Gastrocnemius medialis (tissue), 4 donors: ENCODE measurements around the gene AGAP1. TPM values are rescaled to one million over a fixed set of nuclear protein-coding genes. Genes with fewer than 3 reads are reported as not detected.
A peak's percentile ranks its signal among the peaks of the same experiment; 100 is the strongest.

ENCODE experiments used
- ATAC-seq, 2 donors: fragments of 150-250 bp; one replicate each; pipeline ENCODE4 v1.9.1; 2016
- DNase-seq, 2 donors: peaks; one replicate each; pipeline ENCODE4 v3.0.0-alpha.2; 2019
- H3K27ac ChIP-seq, 4 donors: fragments of 200-600 bp; sonication (generic); 1 replicate in 1 of 4; 2 replicates in 3 of 4; pipeline ENCODE4 v1.5.1; 2016 to 2018; ENCODE audit warnings: mild to moderate bottlenecking in 2 of 4, moderate library complexity in 1 of 4
- H3K27me3 ChIP-seq, 3 donors: fragments of 200-600 bp; sonication (generic) in 2 of 3; 1 replicate in 1 of 3; 2 replicates in 2 of 3; pipeline versions ENCODE4 v1.5.1 to v1.6.0; 2016 to 2019; ENCODE audit warnings: mild to moderate bottlenecking in 1 of 3, moderate library complexity in 1 of 3
- H3K36me3 ChIP-seq, 2 donors: fragments of 200-600 bp; sonication (generic) in 1 of 2; one replicate each; pipeline ENCODE4 v1.5.1; 2017 to 2018
- H3K4me1 ChIP-seq, 2 donors: fragments of 200-600 bp; sonication (generic) in 1 of 2; one replicate each; pipeline ENCODE4 v1.5.1; 2016 to 2017; ENCODE audit warnings: mild to moderate bottlenecking in 2 of 2
- H3K4me3 ChIP-seq, 4 donors: fragments of 200-600 bp; sonication (generic) in 3 of 4; 1 replicate in 1 of 4; 2 replicates in 3 of 4; pipeline ENCODE4 v1.5.1; 2016 to 2019; ENCODE audit warnings: mild to moderate bottlenecking in 2 of 4
- H3K9me3 ChIP-seq, 3 donors: fragments of 200-600 bp; sonication (generic) in 2 of 3; 1 replicate in 1 of 3; 2 replicates in 2 of 3; pipeline ENCODE4 v1.5.1; 2016 to 2019
- POLR2A ChIP-seq, 2 donors: fragments of 450-650 bp; IDR thresholded peaks; one replicate each; pipeline ENCODE4 v1.6.1; 2017; ENCODE audit warnings: antibody characterized with exemption in 2 of 2, mild to moderate bottlenecking in 2 of 2, moderate library complexity in 2 of 2
- in situ Hi-C, 4 donors: fragments of 200-750 bp; cut with MboI; loops; one replicate each; pipeline versions ENCODE4 v1.15.0 to v1.8.0; 2017; ENCODE audit warnings: low sequenced_read_pairs in 4 of 4
- intact Hi-C: fragments of 100-400 bp; cut with DNase I; formaldehyde crosslinking; loops from one replicate; pipeline ENCODE4 v1.15.1; 2023; ENCODE audit warnings: low total_unique reads
- total RNA-seq, 4 donors: library from RNA; depleted of rRNA; stranded (reverse); fragments of >200 nt; gene quantifications; one replicate each; pipeline versions ENCODE4 v1.1.0 to v1.2.3, GENCODE V29; 2016
- TF ChIP-seq, protein P1 (sequence below), 5 experiments: fragments of 450-650 bp in 3 of 5; fragments of 200-600 bp in 2 of 5; sonication (generic) in 2 of 5; IDR thresholded peaks in 4 of 5; conservative IDR thresholded peaks in 1 of 5; 1 replicate in 4 of 5; 2 replicates in 1 of 5; pipeline ENCODE4 v1.5.1; 2016 to 2019; ENCODE audit warnings: antibody characterized with exemption in 5 of 5, mild to moderate bottlenecking in 3 of 5, moderate library complexity in 3 of 5

AGAP1 gene
- total RNA-seq, 4 donors from 2014 or later, result 8.5 to 26.8 (median 14.4) TPM

DNA sequence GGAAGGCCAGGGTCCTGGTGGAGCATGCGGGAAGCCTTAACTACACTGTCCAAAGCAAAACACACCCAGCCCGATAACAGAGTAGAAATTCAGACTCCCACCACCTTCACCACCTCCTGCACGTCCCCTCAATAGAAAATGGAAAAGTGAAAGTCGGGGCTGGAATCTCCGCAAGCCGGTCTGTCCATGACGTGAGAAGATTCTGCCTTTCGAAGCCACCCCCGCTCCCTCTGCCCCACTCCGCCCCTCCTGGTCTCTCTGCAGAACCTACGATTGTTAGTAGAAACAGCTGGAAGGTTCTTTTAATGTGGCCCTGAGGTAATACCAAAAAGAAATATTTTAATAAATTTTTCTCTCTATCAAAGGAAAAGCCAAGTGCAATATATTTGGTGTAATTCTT lies 558.0 kb downstream of the AGAP1 start:
- no peak for DNase-seq
- H3K9me3 ChIP-seq, result no peaks in the 10 kb centered on the region
- no peak overlapping the region for H3K4me3 ChIP-seq
- in situ Hi-C loops (no loop called here), intact Hi-C loops (no loop called here)
- H3K36me3 ChIP-seq, result no peaks in the 10 kb centered on the region
- ATAC-seq, result no peak
- H3K27me3 ChIP-seq, result no peaks in the 10 kb centered on the region
- peaks cover 0 to 9% of the 10 kb centered on the region in 2 donors for H3K4me1 ChIP-seq
- H3K27ac ChIP-seq, result no peak overlapping the region
- TF ChIP-seq POLR2A (IDR thresholded peaks at IDR 0.05), result no peak
- TF ChIP-seq, protein P1, sequence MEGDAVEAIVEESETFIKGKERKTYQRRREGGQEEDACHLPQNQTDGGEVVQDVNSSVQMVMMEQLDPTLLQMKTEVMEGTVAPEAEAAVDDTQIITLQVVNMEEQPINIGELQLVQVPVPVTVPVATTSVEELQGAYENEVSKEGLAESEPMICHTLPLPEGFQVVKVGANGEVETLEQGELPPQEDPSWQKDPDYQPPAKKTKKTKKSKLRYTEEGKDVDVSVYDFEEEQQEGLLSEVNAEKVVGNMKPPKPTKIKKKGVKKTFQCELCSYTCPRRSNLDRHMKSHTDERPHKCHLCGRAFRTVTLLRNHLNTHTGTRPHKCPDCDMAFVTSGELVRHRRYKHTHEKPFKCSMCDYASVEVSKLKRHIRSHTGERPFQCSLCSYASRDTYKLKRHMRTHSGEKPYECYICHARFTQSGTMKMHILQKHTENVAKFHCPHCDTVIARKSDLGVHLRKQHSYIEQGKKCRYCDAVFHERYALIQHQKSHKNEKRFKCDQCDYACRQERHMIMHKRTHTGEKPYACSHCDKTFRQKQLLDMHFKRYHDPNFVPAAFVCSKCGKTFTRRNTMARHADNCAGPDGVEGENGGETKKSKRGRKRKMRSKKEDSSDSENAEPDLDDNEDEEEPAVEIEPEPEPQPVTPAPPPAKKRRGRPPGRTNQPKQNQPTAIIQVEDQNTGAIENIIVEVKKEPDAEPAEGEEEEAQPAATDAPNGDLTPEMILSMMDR (IDR thresholded peaks at IDR 0.05 in 4 of 5, conservative IDR thresholded peaks at IDR 0.05 in 1 of 5), result no peak

DNA sequence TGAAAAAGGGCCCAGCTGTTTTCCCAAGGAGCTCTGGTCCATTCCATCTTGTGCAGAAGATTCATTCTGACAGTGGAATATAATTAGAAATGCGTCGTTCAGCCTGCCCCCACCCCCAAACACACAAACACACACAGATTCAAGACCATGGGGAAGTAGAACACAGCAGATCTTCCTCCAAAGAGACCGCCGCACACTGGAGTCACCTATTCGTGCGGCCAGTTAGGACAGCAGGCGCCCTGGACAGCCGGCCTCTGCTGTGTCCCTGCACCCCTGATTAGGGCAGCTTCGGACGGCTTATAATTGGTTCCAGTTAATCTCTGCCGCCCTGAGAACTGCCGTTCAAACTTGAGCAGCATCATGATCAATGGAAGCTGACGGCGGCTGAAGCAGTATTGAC lies 558.4 kb downstream of the AGAP1 start:
- H3K4me1 ChIP-seq, result peaks cover 0 to 9% of the 10 kb centered on the region in 2 donors
- in situ Hi-C loops, result no loop called here
- ATAC-seq, result no peak
- intact Hi-C loops, result no loop called here
- H3K9me3 ChIP-seq, result no peaks in the 10 kb centered on the region
- H3K27me3 ChIP-seq, result no peaks in the 10 kb centered on the region
- no peak overlapping the region for H3K4me3 ChIP-seq
- TF ChIP-seq, protein P1 (IDR thresholded peaks at IDR 0.05 in 4 of 5, conservative IDR thresholded peaks at IDR 0.05 in 1 of 5), result no peak
- TF ChIP-seq POLR2A (IDR thresholded peaks at IDR 0.05), result no peak
- no peak for DNase-seq
- H3K36me3 ChIP-seq, result no peaks in the 10 kb centered on the region
- H3K27ac ChIP-seq, result no peak overlapping the region

DNA sequence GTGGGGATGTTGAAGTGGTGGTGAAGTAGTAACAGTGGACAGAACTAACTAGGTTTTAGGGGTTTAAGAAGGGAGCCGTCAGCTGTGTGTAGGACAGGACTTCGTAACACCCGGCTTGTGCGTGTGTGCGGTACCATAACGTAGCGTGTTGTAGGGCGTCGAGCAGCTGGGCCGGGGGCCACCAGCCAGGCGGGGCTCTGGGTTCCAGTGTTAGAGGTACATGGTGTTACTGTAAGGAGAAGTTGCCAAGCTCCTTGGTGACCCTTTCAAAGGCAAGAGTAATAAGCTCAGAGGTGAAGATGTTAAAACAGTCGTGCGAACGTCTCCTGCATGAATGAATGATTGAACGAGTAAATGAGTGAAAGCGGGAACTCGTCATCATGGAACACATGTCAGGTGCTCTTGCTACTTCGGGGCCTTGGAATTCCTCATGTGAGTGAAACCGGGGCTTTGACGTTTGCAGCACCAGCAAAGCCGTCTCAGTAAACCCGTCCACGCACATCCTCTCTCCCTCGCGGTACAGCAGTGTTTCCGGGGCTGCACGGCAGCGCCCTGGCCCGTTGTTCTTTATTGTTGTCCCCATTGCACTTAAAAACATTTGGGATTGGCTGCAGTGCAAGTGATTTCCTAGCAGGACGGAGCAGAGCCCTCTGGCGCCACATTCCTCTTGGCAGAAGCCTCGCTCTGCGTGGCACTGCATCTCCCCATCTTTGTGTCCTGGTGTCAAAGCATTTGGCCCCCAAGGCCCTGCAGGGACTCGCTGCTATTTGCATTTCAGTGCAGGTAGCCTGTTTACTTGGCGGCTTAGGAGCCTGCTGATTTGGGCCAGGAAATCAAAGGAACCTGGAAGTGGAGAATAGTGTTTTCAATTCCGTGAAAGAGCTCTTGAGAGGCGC lies 559.3 kb downstream of the AGAP1 start:
- ATAC-seq (no peak), DNase-seq (no peak)
- no peaks in the 10 kb centered on the region for H3K36me3 ChIP-seq
- intact Hi-C loops (no loop called here), in situ Hi-C loops (no loop called here)
- H3K27me3 ChIP-seq, result no peaks in the 10 kb centered on the region
- H3K27ac ChIP-seq, result no peak overlapping the region
- no peak overlapping the region for H3K4me3 ChIP-seq
- no peaks in the 10 kb centered on the region for H3K9me3 ChIP-seq
- no peak for TF ChIP-seq POLR2A (IDR thresholded peaks at IDR 0.05)
- TF ChIP-seq, protein P1 (IDR thresholded peaks at IDR 0.05 in 4 of 5, conservative IDR thresholded peaks at IDR 0.05 in 1 of 5), result no peak
- peaks cover 0 to 9% of the 10 kb centered on the region in 2 donors for H3K4me1 ChIP-seq

DNA sequence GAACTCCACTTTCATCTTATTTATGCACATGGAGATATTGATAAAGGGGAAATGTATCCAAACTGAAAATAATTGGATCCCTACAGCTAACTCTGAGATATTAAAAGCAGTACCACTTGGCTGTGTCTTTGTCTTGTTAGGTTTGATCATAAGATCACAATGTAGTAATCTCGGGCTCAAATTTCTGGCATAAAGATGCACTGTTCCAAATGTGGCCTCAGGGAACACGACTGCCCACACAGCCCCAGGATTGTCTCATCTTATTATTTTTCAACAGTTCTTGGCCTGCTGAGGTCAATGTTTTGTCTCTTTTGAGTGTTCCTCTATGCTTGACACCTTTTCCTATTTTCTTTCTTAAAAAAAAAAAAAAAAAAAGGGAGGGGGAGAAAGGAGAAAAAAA lies 560.3 kb downstream of the AGAP1 start:
- H3K4me3 ChIP-seq, result no peak overlapping the region
- no peak overlapping the region for H3K27ac ChIP-seq
- peak; percentile 88 to 93 for ATAC-seq
- DNase-seq, result peak in 1 of 2 donors; percentile 31
- H3K9me3 ChIP-seq, result no peaks in the 10 kb centered on the region
- TF ChIP-seq, protein P1 (IDR thresholded peaks at IDR 0.05 in 4 of 5, conservative IDR thresholded peaks at IDR 0.05 in 1 of 5), result no peak
- TF ChIP-seq POLR2A (IDR thresholded peaks at IDR 0.05), result no peak
- intact Hi-C loops (no loop called here), in situ Hi-C loops (no loop called here)
- H3K27me3 ChIP-seq, result no peaks in the 10 kb centered on the region
- no peaks in the 10 kb centered on the region for H3K36me3 ChIP-seq
- peaks cover 0 to 9% of the 10 kb centered on the region in 2 donors for H3K4me1 ChIP-seq
